ENCODE results near the gene CADM2.

The CADM2 gene

GRCh38 chr3:85161544-85161943, 202.8 kb downstream of the CADM2 start:
- Histone ChIP-seq H3K9ac (ENCODE audit: low read depth, low read length) (no peak overlapping the region), H3K27ac (ENCODE audit: low read length) (no peak overlapping the region), H3K27me3 (ENCODE audit: insufficient read depth, low read length) (no peaks in the 10 kb centered on the region), H3K9me3 (ENCODE audit: insufficient read depth, low read depth, low read length) (no peaks in the 10 kb centered on the region), H3K4me1 (ENCODE audit: insufficient read depth, low read length) (peaks cover 2% of the 10 kb centered on the region; the same call in 1 of the 2 replicates), H3K4me3 (ENCODE audit: low read length) (no peak overlapping the region), H3K36me3 (ENCODE audit: insufficient read depth, low read depth, low read length) (no peaks in the 10 kb centered on the region)

GRCh38 chr3:85162905-85163304, 204.1 kb downstream of the CADM2 start:
- no peaks in the 10 kb centered on the region for H3K27me3 ChIP-seq (ENCODE audit: insufficient read depth, low read length)
- H3K27ac ChIP-seq (ENCODE audit: low read length) = no peak overlapping the region
- H3K9ac ChIP-seq (ENCODE audit: low read depth, low read length) = no peak overlapping the region
- peaks cover 2% of the 10 kb centered on the region; the same call in 1 of the 2 replicates for H3K4me1 ChIP-seq (ENCODE audit: insufficient read depth, low read length)
- H3K4me3 ChIP-seq (ENCODE audit: low read length) = no peak overlapping the region
- no peaks in the 10 kb centered on the region for H3K36me3 ChIP-seq (ENCODE audit: insufficient read depth, low read depth, low read length)
- H3K9me3 ChIP-seq (ENCODE audit: insufficient read depth, low read depth, low read length) = no peaks in the 10 kb centered on the region

- no peaks in the 10 kb centered on the region for H3K27me3 ChIP-seq (ENCODE audit: insufficient read depth, low read length)
- H3K27ac ChIP-seq (ENCODE audit: low read length) = no peak overlapping the region
- H3K4me1 ChIP-seq (ENCODE audit: insufficient read depth, low read length) = peaks cover 2% of the 10 kb centered on the region; the same call in 1 of the 2 replicates
- H3K9ac ChIP-seq (ENCODE audit: low read depth, low read length) = peak overlapping the region; percentile 57; the same call in 1 of the 2 replicates
- no peaks in the 10 kb centered on the region for H3K36me3 ChIP-seq (ENCODE audit: insufficient read depth, low read depth, low read length)
- H3K9me3 ChIP-seq (ENCODE audit: insufficient read depth, low read depth, low read length) = no peaks in the 10 kb centered on the region
- H3K4me3 ChIP-seq (ENCODE audit: low read length) = no peak overlapping the region
Observed at GRCh38 chr3:85164436-85164835, 205.6 kb downstream of the CADM2 start.

DNA sequence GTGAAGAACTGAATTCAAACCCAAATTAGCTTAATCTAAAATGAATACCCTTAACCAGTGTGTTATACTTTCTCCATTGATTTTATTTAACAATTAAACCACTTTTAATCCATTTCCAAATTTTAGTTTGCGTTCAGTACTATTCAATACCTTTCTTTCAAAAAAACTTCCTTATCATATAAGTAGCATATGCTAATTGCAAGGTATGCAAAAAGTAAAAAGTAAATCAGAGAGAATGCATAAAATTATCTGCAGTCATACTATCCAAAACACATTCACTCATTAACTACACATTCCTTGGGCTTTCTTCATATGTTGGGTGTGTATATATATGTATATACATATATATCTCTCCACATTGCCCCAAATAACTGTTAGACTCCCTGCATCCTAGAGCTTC, 208.8 kb downstream of the CADM2 start:
- Histone ChIP-seq H3K9me3 (ENCODE audit: insufficient read depth, low read depth, low read length) (no peaks in the 10 kb centered on the region), H3K4me1 (ENCODE audit: insufficient read depth, low read length) (peaks cover 2% of the 10 kb centered on the region; the same call in 1 of the 2 replicates), H3K27me3 (ENCODE audit: insufficient read depth, low read length) (no peaks in the 10 kb centered on the region), H3K4me3 (ENCODE audit: low read length) (no peak overlapping the region), H3K27ac (ENCODE audit: low read length) (no peak overlapping the region), H3K9ac (ENCODE audit: low read depth, low read length) (no peak overlapping the region), H3K36me3 (ENCODE audit: insufficient read depth, low read depth, low read length) (no peaks in the 10 kb centered on the region)

GRCh38 chr3:85170646-85171045, 211.9 kb downstream of the CADM2 start:
- H3K9me3 ChIP-seq (ENCODE audit: insufficient read depth, low read depth, low read length) = no peaks in the 10 kb centered on the region
- H3K4me1 ChIP-seq (ENCODE audit: insufficient read depth, low read length) = no peaks in the 10 kb centered on the region
- no peaks in the 10 kb centered on the region for H3K36me3 ChIP-seq (ENCODE audit: insufficient read depth, low read depth, low read length)
- H3K27me3 ChIP-seq (ENCODE audit: insufficient read depth, low read length) = no peaks in the 10 kb centered on the region
- no peak overlapping the region for H3K9ac ChIP-seq (ENCODE audit: low read depth, low read length)
- H3K4me3 ChIP-seq (ENCODE audit: low read length) = no peak overlapping the region
- H3K27ac ChIP-seq (ENCODE audit: low read length) = no peak overlapping the region

DNA sequence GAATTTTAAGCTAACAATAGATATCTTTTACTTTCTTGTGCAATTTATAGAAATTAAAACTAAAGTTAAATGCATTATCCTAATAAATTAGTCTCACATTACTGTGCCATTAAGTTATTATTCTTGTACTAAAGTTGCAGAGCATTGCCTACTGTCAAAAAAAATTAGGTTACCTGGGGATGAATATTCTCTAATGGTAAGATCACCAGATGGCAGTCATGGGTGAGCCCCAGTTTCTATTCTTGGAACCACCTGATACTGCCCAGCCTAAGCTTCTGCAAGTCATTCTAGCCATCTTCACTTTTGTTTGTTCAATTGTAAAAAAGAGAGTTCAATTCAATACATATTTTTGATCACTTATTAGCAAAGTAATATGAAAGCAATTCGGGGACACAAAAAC, 213.2 kb downstream of the CADM2 start:
- Histone ChIP-seq H3K4me3 (ENCODE audit: low read length) (no peak overlapping the region), H3K4me1 (ENCODE audit: insufficient read depth, low read length) (no peaks in the 10 kb centered on the region), H3K9me3 (ENCODE audit: insufficient read depth, low read depth, low read length) (no peaks in the 10 kb centered on the region), H3K27me3 (ENCODE audit: insufficient read depth, low read length) (no peaks in the 10 kb centered on the region), H3K27ac (ENCODE audit: low read length) (no peak overlapping the region), H3K36me3 (ENCODE audit: insufficient read depth, low read depth, low read length) (no peaks in the 10 kb centered on the region), H3K9ac (ENCODE audit: low read depth, low read length) (no peak overlapping the region)

DNA sequence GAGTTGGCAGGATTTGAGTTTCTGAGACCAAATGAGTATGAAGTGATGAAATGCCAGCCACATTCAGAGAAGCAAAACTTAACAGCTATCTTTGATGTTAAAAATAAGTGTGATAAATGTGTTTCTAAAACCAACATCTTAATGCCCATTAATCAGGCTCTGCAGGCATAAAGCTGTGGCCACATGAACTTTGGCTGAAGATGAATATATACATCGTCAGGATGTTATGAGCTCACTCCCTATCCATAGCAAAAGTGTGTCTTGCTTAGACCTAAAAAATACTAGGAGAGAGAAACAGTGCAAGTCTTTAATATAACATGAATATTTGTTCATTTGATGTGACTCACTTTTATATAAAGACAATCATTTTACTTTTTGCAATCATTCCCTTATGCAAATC, 218.0 kb downstream of the CADM2 start:
- H3K4me3 ChIP-seq (ENCODE audit: low read length) = no peak overlapping the region
- no peaks in the 10 kb centered on the region for H3K9me3 ChIP-seq (ENCODE audit: insufficient read depth, low read depth, low read length)
- H3K4me1 ChIP-seq (ENCODE audit: insufficient read depth, low read length) = no peaks in the 10 kb centered on the region
- no peak overlapping the region for H3K27ac ChIP-seq (ENCODE audit: low read length)
- no peak overlapping the region for H3K9ac ChIP-seq (ENCODE audit: low read depth, low read length)
- no peaks in the 10 kb centered on the region for H3K27me3 ChIP-seq (ENCODE audit: insufficient read depth, low read length)
- H3K36me3 ChIP-seq (ENCODE audit: insufficient read depth, low read depth, low read length) = no peaks in the 10 kb centered on the region

DNA sequence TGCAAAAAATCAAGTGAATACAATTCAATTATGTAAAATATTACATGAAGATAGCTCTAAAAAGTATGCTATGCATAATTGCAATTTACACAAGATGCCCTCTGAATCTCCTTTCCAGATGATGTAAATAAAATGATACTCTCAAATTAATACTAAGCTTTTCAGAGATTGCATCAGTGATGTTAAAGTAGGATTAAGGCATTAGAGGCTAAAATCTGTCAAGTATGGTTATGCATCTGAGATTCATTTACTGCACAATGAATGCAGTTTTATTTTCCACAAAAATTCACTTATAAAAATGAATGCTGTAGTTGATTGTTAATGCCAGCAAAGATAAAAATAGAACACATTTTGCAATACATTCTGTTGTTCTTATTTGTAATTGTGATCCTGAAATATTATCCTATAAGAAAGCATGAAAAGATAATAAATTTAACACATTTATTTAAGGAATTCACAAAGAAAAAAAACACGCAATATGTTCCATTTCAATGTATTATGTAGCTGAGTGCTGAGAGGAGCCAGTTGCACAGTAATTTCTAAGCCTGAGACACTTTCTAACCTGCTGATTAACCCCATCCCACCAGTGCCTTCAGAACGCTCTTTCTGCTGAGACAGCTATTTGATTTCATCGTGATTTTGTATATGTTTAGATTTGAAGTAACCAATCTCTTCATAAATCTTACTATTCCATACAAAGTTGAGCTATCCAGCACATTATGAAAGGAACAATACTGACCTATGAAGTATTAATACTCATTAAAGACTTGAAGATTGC, 224.4 kb downstream of the CADM2 start:
- no peak overlapping the region for H3K9ac ChIP-seq (ENCODE audit: low read depth, low read length)
- no peak overlapping the region for H3K4me3 ChIP-seq (ENCODE audit: low read length)
- no peak overlapping the region for H3K27ac ChIP-seq (ENCODE audit: low read length)
- no peaks in the 10 kb centered on the region for H3K9me3 ChIP-seq (ENCODE audit: insufficient read depth, low read depth, low read length)
- no peaks in the 10 kb centered on the region for H3K4me1 ChIP-seq (ENCODE audit: insufficient read depth, low read length)
- no peaks in the 10 kb centered on the region for H3K27me3 ChIP-seq (ENCODE audit: insufficient read depth, low read length)
- H3K36me3 ChIP-seq (ENCODE audit: insufficient read depth, low read depth, low read length) = no peaks in the 10 kb centered on the region

- no peak overlapping the region for H3K27ac ChIP-seq (ENCODE audit: low read length)
- H3K9me3 ChIP-seq (ENCODE audit: insufficient read depth, low read depth, low read length) = no peaks in the 10 kb centered on the region
- H3K4me1 ChIP-seq (ENCODE audit: insufficient read depth, low read length) = no peaks in the 10 kb centered on the region
- H3K4me3 ChIP-seq (ENCODE audit: low read length) = no peak overlapping the region
- no peaks in the 10 kb centered on the region for H3K36me3 ChIP-seq (ENCODE audit: insufficient read depth, low read depth, low read length)
- no peaks in the 10 kb centered on the region for H3K27me3 ChIP-seq (ENCODE audit: insufficient read depth, low read length)
- no peak overlapping the region for H3K9ac ChIP-seq (ENCODE audit: low read depth, low read length)
Observed at GRCh38 chr3:85185495-85185894, 226.7 kb downstream of the CADM2 start.

DNA sequence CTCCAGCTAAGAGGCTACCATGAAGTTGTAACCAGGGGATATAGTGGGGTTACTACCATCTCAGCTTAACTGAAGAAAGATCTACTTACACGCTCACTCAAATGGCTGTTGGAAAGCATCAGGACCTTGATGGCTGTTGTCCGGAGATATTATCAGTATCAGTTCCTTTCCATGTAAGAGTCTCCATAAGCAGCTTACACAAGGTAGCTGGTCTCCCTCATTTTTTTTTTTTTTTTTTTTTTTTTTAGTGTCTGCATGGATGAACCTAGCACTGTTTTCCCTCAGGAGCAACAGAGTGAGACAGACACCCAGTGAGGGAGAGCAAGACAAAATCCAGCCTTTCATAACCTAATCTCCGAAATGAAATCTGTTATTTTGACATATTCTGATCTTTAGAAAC, 230.9 kb downstream of the CADM2 start:
- Histone ChIP-seq H3K27ac (ENCODE audit: low read length) (no peak overlapping the region), H3K4me1 (ENCODE audit: insufficient read depth, low read length) (no peaks in the 10 kb centered on the region)

GRCh38 chr3:85193565-85193964, 234.8 kb downstream of the CADM2 start:
- no peaks in the 10 kb centered on the region for H3K9me3 ChIP-seq (ENCODE audit: insufficient read depth, low read depth, low read length)
- no peak overlapping the region for H3K9ac ChIP-seq (ENCODE audit: low read depth, low read length)
- no peaks in the 10 kb centered on the region for H3K36me3 ChIP-seq (ENCODE audit: insufficient read depth, low read depth, low read length)
- H3K4me3 ChIP-seq (ENCODE audit: low read length) = no peak overlapping the region
- H3K27me3 ChIP-seq (ENCODE audit: insufficient read depth, low read length) = no peaks in the 10 kb centered on the region
- H3K4me1 ChIP-seq (ENCODE audit: insufficient read depth, low read length) = no peaks in the 10 kb centered on the region
- H3K27ac ChIP-seq (ENCODE audit: low read length) = no peak overlapping the region

More for the DNA sequence above, 230.9 kb downstream of the CADM2 start:
- Histone ChIP-seq H3K9ac (ENCODE audit: low read depth, low read length) (no peak overlapping the region), H3K36me3 (ENCODE audit: insufficient read depth, low read depth, low read length) (no peaks in the 10 kb centered on the region), H3K4me3 (ENCODE audit: low read length) (no peak overlapping the region), H3K9me3 (ENCODE audit: insufficient read depth, low read depth, low read length) (no peaks in the 10 kb centered on the region), H3K27me3 (ENCODE audit: insufficient read depth, low read length) (no peaks in the 10 kb centered on the region)

DNA sequence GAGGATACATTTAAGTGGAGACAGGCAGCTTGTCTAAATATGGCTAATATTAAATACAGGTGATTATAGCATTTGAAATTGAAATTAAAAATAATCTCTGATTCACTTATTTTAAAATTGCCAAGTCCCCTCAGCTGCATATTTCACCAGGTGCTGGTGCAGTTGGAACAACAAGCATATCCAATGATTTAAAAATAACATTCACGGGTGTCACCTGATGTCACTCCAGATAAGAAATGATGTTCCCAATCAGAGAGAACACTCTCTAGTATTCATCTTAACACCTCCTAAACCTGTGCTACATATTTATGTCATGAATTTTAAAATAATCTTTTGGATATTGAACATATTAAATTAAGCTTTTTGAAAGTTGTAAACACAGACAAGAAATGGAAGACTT, 249.9 kb downstream of the CADM2 start:
- Histone ChIP-seq H3K4me3 (ENCODE audit: low read length) (no peak overlapping the region), H3K36me3 (ENCODE audit: insufficient read depth, low read depth, low read length) (no peaks in the 10 kb centered on the region), H3K27me3 (ENCODE audit: insufficient read depth, low read length) (no peaks in the 10 kb centered on the region), H3K9me3 (ENCODE audit: insufficient read depth, low read depth, low read length) (no peaks in the 10 kb centered on the region), H3K27ac (ENCODE audit: low read length) (no peak overlapping the region), H3K9ac (ENCODE audit: low read depth, low read length) (no peak overlapping the region), H3K4me1 (ENCODE audit: insufficient read depth, low read length) (no peaks in the 10 kb centered on the region)
